WTC11 (cell line): Measurements from ENCODE around the gene ITGB3. TPM values are rescaled to one million over a fixed set of nuclear protein-coding genes. Genes with fewer than 3 reads are reported as not detected.

Experiments used
- ATAC-seq: fragments of 200-7000 bp; cut with Tn5 transposase; 2 replicates; pipeline ENCODE4 v1.10.0; 2021; ENCODE audit warnings: mild to moderate bottlenecking, moderate library complexity
- CTCF ChIA-PET: fragments of 300-600 bp; sonication (Branson Sonifier 250); formaldehyde crosslinking; loops from one replicate; lab custom pipeline; 2021; ENCODE audit warnings: antibody characterized with exemption; lab: Charles Lee
- POLR2A ChIA-PET: fragments of 350-600 bp; sonication (Branson Sonifier 250); formaldehyde crosslinking; loops from one replicate; lab custom pipeline; 2021; ENCODE audit warnings: antibody characterized with exemption; lab: Charles Lee
- DNase-seq: peaks from one replicate; pipeline ENCODE4 v3.0.0; 2021; ENCODE audit warnings: low spot score
- H3K27ac Mint-ChIP-seq: 2 replicates; pipeline ENCODE4 v1.8.0; 2021; ENCODE audit warnings: mixed read lengths
- H3K27me3 Mint-ChIP-seq: 2 replicates; pipeline ENCODE4 v1.8.0; 2021; ENCODE audit warnings: low read depth, mild to moderate bottlenecking, moderate library complexity, mixed read lengths
- H3K36me3 Mint-ChIP-seq: 2 replicates; pipeline ENCODE4 v1.8.0; 2021; ENCODE audit warnings: mixed read lengths
- H3K4me1 Mint-ChIP-seq: 2 replicates; pipeline ENCODE4 v1.8.0; 2022; ENCODE audit warnings: mixed read lengths
- H3K4me3 Mint-ChIP-seq: 2 replicates; pipeline ENCODE4 v1.8.0; 2021; ENCODE audit warnings: mild to moderate bottlenecking, moderate library complexity, mixed read lengths
- H3K9me3 Mint-ChIP-seq: 2 replicates; pipeline ENCODE4 v1.8.0; 2021; ENCODE audit warnings: mixed read lengths
- GABPB1 ChIP-seq: sonication (generic); formaldehyde crosslinking; IDR thresholded peaks from 2 replicates; pipeline ENCODE4 v1.8.1; 2023; ENCODE audit warnings: mild to moderate bottlenecking, missing genetic modification reagents
- NFATC4 ChIP-seq: fragments of 250-450 bp; sonication (Bioruptor Pico); IDR thresholded peaks from 2 replicates; pipeline ENCODE4 v1.9.0; 2021; ENCODE audit warnings: mild to moderate bottlenecking
- NFE2L1 ChIP-seq: sonication (generic); formaldehyde crosslinking; IDR thresholded peaks from 2 replicates; pipeline ENCODE4 v1.8.1; 2023; ENCODE audit warnings: missing genetic modification reagents
- SP1 ChIP-seq: sonication (generic); formaldehyde crosslinking; conservative IDR thresholded peaks from 2 replicates; pipeline ENCODE4 v1.8.1; 2022; ENCODE audit warnings: missing genetic modification reagents
- ZNF219 ChIP-seq: sonication (generic); formaldehyde crosslinking; IDR thresholded peaks from 2 replicates; pipeline ENCODE4 v1.8.0; 2023; ENCODE audit warnings: missing genetic modification reagents, mild to moderate bottlenecking, borderline replicate concordance
- ZNF396 ChIP-seq: fragments of 250-450 bp; sonication (Bioruptor Pico); IDR thresholded peaks from 2 replicates; pipeline ENCODE4 v1.8.0; 2021; ENCODE audit warnings: mild to moderate bottlenecking, moderate library complexity, borderline replicate concordance
- ZNF416 ChIP-seq: fragments of 250-450 bp; sonication (Bioruptor Pico); IDR thresholded peaks from 2 replicates; pipeline ENCODE4 v1.9.0; 2021; ENCODE audit warnings: mild to moderate bottlenecking, inconsistent platforms
- total RNA-seq: library from RNA; stranded (reverse); gene quantifications from 3 replicates; pipeline ENCODE4 v1.2.3, GENCODE V29; 2021
- TF ChIP-seq, protein P1 (sequence below): sonication (generic); formaldehyde crosslinking; IDR thresholded peaks from 2 replicates; pipeline ENCODE4 v1.8.1; 2023; ENCODE audit warnings: mild to moderate bottlenecking, moderate library complexity, missing genetic modification reagents
- TF ChIP-seq, protein P2 (sequence below): sonication (generic); formaldehyde crosslinking; conservative IDR thresholded peaks from 2 replicates; pipeline ENCODE4 v1.8.1; 2022; ENCODE audit warnings: mild to moderate bottlenecking, missing genetic modification reagents
- TF ChIP-seq, protein P3 (sequence below): fragments of 250-450 bp; sonication (Bioruptor Pico); conservative IDR thresholded peaks from 2 replicates; pipeline ENCODE4 v1.9.0; 2021; ENCODE audit warnings: mild to moderate bottlenecking
- TF ChIP-seq, protein P4 (sequence below): sonication (generic); formaldehyde crosslinking; conservative IDR thresholded peaks from 2 replicates; pipeline ENCODE4 v1.8.1; 2023; ENCODE audit warnings: mild to moderate bottlenecking, low read depth, missing genetic modification reagents, moderate library complexity
- TF ChIP-seq, protein P5 (sequence below): fragments of 250-450 bp; sonication (Bioruptor Pico); IDR thresholded peaks from 2 replicates; pipeline ENCODE4 v1.8.0; 2021; ENCODE audit warnings: mild to moderate bottlenecking
- TF ChIP-seq, protein P6 (sequence below): sonication (generic); formaldehyde crosslinking; IDR thresholded peaks from 2 replicates; pipeline ENCODE4 v1.8.0; 2023; ENCODE audit warnings: mild to moderate bottlenecking, missing genetic modification reagents
- TF ChIP-seq, protein P7 (sequence below): fragments of 250-450 bp; sonication (Bioruptor Pico); IDR thresholded peaks from 2 replicates; pipeline ENCODE4 v1.9.0; 2021; ENCODE audit warnings: mild to moderate bottlenecking, borderline replicate concordance

ITGB3 gene
- total RNA-seq, 1 experiment from 2014 or later = 0.04 TPM

DNA sequence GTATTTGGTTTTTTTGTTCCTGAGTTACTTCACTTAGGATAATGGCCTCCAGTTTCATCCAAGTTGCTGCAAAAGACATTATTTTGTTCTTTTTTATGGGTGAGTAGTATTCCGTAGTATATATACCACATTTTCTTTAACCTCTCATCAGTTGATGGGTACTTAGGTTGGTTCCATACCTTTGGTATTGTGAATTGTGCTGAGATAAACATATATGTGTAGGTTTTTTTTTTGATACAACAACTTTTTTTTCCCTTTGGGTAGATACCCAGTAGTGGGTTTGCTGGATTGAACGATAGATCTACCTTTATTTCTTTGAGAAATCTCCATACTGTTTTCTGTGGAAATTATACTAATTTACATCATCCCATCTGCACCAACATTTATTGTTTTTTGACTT, 76.9 kb downstream of the ITGB3 start:
- Mint-ChIP-seq H3K27me3 (peaks cover under 1% of the 10 kb centered on the region; the same call in 1 of the 2 replicates), H3K36me3 (peaks cover 14% of the 10 kb centered on the region), H3K9me3 (peaks cover 17% of the 10 kb centered on the region), H3K27ac (no peak overlapping the region), H3K4me1 (peaks cover 4% of the 10 kb centered on the region; the same call in 1 of the 2 replicates), H3K4me3 (no peak overlapping the region)
- ChIA-PET CTCF (no interaction called here), POLR2A (no interaction called here)
- TF ChIP-seq, protein P1, sequence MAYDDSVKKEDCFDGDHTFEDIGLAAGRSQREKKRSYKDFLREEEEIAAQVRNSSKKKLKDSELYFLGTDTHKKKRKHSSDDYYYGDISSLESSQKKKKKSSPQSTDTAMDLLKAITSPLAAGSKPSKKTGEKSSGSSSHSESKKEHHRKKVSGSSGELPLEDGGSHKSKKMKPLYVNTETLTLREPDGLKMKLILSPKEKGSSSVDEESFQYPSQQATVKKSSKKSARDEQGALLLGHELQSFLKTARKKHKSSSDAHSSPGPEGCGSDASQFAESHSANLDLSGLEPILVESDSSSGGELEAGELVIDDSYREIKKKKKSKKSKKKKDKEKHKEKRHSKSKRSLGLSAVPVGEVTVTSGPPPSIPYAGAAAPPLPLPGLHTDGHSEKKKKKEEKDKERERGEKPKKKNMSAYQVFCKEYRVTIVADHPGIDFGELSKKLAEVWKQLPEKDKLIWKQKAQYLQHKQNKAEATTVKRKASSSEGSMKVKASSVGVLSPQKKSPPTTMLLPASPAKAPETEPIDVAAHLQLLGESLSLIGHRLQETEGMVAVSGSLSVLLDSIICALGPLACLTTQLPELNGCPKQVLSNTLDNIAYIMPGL (CRISPR knock-in tag) = no peak
- TF ChIP-seq, protein P2, sequence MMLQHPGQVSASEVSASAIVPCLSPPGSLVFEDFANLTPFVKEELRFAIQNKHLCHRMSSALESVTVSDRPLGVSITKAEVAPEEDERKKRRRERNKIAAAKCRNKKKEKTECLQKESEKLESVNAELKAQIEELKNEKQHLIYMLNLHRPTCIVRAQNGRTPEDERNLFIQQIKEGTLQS (CRISPR knock-in tag) = no peak
- TF ChIP-seq ZNF416 (CRISPR knock-in tag) (no peak), NFATC4 (CRISPR knock-in tag) (no peak), ZNF396 (no peak)
- no peak for ATAC-seq
- DNase-seq = no peak

DNA sequence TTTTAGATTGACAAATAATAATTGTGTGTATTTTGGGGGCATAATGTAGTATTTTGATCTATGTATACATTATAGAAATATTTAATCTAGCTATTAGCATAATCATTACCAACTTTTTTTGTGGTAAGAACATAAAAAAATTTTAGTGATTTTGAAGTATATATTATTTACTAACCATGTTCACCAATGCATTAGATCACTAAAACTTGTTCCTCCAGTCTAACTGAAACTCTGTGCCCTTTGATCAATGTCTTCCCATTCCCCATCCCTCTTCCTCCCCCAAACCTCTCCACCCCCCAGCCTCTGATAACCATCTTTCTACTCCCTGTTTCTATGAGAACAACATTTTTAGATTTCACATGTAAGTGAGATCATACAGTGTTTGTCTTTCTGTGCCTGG, 78.7 kb downstream of the ITGB3 start:
- ChIA-PET POLR2A (no interaction called here), CTCF (no interaction called here)
- H3K9me3 Mint-ChIP-seq = peaks cover 17% of the 10 kb centered on the region
- H3K4me3 Mint-ChIP-seq = no peak overlapping the region
- TF ChIP-seq, protein P3, sequence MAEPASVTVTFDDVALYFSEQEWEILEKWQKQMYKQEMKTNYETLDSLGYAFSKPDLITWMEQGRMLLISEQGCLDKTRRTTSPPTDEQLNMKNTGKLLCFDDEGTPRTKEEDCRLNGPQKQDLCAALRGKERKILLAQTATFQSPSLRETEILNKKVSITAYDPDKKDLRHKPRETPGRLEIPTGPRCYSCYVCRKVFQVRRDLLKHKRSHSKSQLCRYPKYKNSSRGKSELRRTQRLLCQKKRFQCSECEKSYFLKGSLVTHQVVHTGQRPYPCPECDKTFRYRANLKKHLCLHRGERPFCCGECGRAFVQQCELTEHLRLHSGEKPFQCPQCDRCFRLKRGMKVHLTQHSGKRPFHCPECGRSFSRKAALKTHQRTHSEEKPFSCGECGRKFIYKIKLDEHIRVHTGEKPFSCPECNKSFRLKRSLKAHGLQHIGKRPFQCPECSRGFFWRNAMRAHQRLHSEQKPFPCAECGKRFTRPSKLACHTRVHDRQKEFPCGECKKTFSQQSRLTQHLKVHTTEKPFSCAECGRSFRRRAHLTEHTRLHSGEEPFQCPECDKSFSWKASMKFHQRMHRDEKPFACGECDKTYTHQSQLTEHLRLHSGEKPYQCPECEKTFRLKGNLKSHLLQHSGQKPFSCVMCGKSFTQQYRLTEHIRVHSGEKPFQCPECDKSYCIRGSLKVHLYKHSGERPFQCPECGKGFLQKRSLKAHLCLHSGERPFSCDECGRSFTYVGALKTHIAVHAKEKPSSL (CRISPR knock-in tag) = no peak
- H3K27ac Mint-ChIP-seq = no peak overlapping the region
- no peak for DNase-seq
- no peaks in the 10 kb centered on the region for H3K27me3 Mint-ChIP-seq
- peaks cover 3% of the 10 kb centered on the region; the same call in 1 of the 2 replicates for H3K4me1 Mint-ChIP-seq
- H3K36me3 Mint-ChIP-seq = peaks cover 14% of the 10 kb centered on the region
- no peak for ATAC-seq

DNA sequence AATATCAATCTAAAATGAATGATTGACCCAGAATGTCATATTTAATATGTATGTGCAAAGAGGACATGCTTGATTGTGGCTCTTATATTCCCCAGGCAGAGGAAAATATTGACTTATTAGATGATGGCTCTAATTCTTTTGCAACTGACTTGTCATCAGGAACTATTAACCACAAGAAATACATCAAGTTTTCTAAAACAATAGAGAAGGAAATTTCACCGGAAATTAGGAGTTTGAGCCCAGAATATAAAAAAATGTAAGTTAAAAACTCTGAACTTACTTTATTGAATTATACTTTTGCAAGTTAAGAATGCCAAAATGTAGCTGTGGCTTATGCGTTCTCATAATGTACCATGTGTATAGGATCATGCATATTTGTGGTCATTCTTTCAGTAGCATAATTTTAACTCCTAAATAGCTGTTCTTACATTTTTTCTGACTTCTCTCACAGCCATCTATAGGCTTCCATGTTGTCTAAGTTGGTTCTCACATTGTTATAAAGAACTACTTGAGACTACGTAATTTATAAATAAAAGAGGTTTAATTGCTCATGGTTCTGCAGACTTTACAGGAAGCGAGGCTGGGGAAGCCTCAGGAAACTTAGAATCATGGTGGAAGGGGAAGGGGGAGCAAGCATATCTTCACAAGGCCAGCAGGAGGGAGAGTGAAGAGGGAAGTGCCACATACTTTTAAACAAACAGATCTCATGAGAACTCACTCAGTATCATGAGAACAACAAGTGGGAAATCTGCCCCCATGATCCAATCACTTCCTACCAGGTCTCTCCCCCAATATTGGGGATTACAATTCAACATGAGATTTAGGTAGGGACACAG, 81.7 kb downstream of the ITGB3 start:
- ATAC-seq (no peak), DNase-seq (no peak)
- no peak overlapping the region for H3K4me3 Mint-ChIP-seq
- peaks cover 14% of the 10 kb centered on the region for H3K36me3 Mint-ChIP-seq
- peaks cover 5% of the 10 kb centered on the region; the same call in 1 of the 2 replicates for H3K4me1 Mint-ChIP-seq
- no peaks in the 10 kb centered on the region for H3K27me3 Mint-ChIP-seq
- CTCF ChIA-PET = interaction anchor here (0.6 to 0.7 kb wide), 2 partner anchors 27 to 243 kb away, joined by 3 to 4 read pairs; no protein-coding TSS in a partner anchor
- POLR2A ChIA-PET = no interaction called here
- H3K9me3 Mint-ChIP-seq = peaks cover 17% of the 10 kb centered on the region
- H3K27ac Mint-ChIP-seq = no peak overlapping the region
- TF ChIP-seq, protein P4, sequence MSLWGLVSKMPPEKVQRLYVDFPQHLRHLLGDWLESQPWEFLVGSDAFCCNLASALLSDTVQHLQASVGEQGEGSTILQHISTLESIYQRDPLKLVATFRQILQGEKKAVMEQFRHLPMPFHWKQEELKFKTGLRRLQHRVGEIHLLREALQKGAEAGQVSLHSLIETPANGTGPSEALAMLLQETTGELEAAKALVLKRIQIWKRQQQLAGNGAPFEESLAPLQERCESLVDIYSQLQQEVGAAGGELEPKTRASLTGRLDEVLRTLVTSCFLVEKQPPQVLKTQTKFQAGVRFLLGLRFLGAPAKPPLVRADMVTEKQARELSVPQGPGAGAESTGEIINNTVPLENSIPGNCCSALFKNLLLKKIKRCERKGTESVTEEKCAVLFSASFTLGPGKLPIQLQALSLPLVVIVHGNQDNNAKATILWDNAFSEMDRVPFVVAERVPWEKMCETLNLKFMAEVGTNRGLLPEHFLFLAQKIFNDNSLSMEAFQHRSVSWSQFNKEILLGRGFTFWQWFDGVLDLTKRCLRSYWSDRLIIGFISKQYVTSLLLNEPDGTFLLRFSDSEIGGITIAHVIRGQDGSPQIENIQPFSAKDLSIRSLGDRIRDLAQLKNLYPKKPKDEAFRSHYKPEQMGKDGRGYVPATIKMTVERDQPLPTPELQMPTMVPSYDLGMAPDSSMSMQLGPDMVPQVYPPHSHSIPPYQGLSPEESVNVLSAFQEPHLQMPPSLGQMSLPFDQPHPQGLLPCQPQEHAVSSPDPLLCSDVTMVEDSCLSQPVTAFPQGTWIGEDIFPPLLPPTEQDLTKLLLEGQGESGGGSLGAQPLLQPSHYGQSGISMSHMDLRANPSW (CRISPR knock-in tag) = no peak
- TF ChIP-seq, protein P5, sequence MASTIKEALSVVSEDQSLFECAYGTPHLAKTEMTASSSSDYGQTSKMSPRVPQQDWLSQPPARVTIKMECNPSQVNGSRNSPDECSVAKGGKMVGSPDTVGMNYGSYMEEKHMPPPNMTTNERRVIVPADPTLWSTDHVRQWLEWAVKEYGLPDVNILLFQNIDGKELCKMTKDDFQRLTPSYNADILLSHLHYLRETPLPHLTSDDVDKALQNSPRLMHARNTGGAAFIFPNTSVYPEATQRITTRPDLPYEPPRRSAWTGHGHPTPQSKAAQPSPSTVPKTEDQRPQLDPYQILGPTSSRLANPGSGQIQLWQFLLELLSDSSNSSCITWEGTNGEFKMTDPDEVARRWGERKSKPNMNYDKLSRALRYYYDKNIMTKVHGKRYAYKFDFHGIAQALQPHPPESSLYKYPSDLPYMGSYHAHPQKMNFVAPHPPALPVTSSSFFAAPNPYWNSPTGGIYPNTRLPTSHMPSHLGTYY (CRISPR knock-in tag) = no peak
- TF ChIP-seq, protein P6, sequence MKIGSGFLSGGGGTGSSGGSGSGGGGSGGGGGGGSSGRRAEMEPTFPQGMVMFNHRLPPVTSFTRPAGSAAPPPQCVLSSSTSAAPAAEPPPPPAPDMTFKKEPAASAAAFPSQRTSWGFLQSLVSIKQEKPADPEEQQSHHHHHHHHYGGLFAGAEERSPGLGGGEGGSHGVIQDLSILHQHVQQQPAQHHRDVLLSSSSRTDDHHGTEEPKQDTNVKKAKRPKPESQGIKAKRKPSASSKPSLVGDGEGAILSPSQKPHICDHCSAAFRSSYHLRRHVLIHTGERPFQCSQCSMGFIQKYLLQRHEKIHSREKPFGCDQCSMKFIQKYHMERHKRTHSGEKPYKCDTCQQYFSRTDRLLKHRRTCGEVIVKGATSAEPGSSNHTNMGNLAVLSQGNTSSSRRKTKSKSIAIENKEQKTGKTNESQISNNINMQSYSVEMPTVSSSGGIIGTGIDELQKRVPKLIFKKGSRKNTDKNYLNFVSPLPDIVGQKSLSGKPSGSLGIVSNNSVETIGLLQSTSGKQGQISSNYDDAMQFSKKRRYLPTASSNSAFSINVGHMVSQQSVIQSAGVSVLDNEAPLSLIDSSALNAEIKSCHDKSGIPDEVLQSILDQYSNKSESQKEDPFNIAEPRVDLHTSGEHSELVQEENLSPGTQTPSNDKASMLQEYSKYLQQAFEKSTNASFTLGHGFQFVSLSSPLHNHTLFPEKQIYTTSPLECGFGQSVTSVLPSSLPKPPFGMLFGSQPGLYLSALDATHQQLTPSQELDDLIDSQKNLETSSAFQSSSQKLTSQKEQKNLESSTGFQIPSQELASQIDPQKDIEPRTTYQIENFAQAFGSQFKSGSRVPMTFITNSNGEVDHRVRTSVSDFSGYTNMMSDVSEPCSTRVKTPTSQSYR (CRISPR knock-in tag) = no peak
- TF ChIP-seq, protein P7, sequence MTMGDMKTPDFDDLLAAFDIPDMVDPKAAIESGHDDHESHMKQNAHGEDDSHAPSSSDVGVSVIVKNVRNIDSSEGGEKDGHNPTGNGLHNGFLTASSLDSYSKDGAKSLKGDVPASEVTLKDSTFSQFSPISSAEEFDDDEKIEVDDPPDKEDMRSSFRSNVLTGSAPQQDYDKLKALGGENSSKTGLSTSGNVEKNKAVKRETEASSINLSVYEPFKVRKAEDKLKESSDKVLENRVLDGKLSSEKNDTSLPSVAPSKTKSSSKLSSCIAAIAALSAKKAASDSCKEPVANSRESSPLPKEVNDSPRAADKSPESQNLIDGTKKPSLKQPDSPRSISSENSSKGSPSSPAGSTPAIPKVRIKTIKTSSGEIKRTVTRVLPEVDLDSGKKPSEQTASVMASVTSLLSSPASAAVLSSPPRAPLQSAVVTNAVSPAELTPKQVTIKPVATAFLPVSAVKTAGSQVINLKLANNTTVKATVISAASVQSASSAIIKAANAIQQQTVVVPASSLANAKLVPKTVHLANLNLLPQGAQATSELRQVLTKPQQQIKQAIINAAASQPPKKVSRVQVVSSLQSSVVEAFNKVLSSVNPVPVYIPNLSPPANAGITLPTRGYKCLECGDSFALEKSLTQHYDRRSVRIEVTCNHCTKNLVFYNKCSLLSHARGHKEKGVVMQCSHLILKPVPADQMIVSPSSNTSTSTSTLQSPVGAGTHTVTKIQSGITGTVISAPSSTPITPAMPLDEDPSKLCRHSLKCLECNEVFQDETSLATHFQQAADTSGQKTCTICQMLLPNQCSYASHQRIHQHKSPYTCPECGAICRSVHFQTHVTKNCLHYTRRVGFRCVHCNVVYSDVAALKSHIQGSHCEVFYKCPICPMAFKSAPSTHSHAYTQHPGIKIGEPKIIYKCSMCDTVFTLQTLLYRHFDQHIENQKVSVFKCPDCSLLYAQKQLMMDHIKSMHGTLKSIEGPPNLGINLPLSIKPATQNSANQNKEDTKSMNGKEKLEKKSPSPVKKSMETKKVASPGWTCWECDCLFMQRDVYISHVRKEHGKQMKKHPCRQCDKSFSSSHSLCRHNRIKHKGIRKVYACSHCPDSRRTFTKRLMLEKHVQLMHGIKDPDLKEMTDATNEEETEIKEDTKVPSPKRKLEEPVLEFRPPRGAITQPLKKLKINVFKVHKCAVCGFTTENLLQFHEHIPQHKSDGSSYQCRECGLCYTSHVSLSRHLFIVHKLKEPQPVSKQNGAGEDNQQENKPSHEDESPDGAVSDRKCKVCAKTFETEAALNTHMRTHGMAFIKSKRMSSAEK = no peak
- no peak for TF ChIP-seq NFE2L1 (CRISPR knock-in tag)
- TF ChIP-seq ZNF219 = no peak
- no peak for TF ChIP-seq SP1 (CRISPR knock-in tag)
- no peak for TF ChIP-seq GABPB1
